ENCODE measurements around the gene BBS9. TPM values are rescaled to one million over a fixed set of nuclear protein-coding genes. Genes with fewer than 3 reads are reported as not detected.

Gene BBS9
- polyA plus RNA-seq, 1 experiment: 6.5 TPM

DNA sequence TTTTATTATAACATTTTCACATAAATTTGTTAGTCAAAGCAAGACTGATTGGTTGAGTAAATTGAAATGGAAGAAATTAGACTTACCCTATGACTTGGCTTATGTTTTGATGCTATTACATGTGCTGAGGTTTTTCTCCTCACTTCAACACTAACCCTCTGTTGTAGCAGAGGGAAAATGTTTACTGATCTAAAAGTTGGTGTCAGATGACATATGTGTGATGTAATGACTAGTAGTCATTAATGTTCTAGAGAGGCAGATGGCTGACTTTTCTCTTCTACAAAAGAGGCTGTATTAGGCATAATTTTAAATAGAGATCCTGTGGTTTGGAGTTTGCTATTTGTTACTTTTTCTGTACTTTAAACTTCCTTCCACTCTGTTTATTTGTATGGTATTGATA, 266.0 kb downstream of the BBS9 start:
- Histone ChIP-seq H3K36me3 (ENCODE audit: control insufficient read depth, insufficient read depth, low read length) (no peaks in the 10 kb centered on the region), H3K27me3 (ENCODE audit: control insufficient read depth, insufficient read depth, low read length) (no peaks in the 10 kb centered on the region), H3K4me3 (ENCODE audit: low read depth, low read length) (no peak overlapping the region)
- ChIA-PET CTCF (interaction anchor here (1.4 kb wide), 1 partner anchor 14 kb away, joined by 3 read pairs; no protein-coding TSS in a partner anchor), POLR2A (no interaction called here)
- TF ChIP-seq, protein P1, sequence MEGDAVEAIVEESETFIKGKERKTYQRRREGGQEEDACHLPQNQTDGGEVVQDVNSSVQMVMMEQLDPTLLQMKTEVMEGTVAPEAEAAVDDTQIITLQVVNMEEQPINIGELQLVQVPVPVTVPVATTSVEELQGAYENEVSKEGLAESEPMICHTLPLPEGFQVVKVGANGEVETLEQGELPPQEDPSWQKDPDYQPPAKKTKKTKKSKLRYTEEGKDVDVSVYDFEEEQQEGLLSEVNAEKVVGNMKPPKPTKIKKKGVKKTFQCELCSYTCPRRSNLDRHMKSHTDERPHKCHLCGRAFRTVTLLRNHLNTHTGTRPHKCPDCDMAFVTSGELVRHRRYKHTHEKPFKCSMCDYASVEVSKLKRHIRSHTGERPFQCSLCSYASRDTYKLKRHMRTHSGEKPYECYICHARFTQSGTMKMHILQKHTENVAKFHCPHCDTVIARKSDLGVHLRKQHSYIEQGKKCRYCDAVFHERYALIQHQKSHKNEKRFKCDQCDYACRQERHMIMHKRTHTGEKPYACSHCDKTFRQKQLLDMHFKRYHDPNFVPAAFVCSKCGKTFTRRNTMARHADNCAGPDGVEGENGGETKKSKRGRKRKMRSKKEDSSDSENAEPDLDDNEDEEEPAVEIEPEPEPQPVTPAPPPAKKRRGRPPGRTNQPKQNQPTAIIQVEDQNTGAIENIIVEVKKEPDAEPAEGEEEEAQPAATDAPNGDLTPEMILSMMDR (IDR thresholded peaks at IDR 0.05; ENCODE audit: insufficient read depth, low read depth, low read length): no peak
- DNase-seq (ENCODE audit: low read depth): no peak

DNA sequence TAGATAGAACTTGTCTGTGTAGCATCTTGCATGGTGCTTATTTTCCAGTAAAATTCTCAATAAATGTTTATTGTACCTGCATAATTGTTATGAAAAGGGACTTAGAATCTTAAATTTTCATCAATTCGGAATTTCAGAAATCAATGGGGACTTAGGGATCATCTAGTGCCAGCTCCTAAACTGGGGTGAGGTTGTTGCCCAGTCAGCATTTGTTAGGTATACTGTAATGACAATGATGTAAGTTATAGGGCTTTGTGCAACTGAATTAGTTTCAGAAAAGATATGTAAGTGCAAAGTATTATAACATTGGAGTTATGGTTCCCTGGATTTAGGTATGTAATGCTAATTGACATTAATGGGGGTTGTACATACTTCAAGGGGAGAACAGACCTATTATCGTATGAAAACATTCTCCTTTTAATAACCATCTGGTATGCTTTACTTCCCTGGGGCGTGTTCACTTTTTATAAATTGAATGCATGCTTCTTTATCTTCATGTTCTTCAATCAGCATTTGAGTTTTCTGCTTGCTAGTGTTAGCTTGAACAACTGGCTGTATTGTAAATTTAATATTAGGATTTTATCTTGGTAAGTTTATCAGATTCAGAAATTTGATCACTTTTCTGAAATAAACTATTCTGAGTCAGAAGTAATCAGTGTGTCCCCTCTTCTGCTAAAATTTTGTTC, 270.3 kb downstream of the BBS9 start:
- DNase-seq (ENCODE audit: low read depth): no peak
- Histone ChIP-seq H3K27me3 (ENCODE audit: control insufficient read depth, insufficient read depth, low read length) (no peaks in the 10 kb centered on the region), H3K4me3 (ENCODE audit: low read depth, low read length) (no peak overlapping the region), H3K36me3 (ENCODE audit: control insufficient read depth, insufficient read depth, low read length) (no peaks in the 10 kb centered on the region)
- ChIA-PET POLR2A (no interaction called here), CTCF (no interaction called here)
- TF ChIP-seq, protein P1 (IDR thresholded peaks at IDR 0.05; ENCODE audit: insufficient read depth, low read depth, low read length): no peak

DNA sequence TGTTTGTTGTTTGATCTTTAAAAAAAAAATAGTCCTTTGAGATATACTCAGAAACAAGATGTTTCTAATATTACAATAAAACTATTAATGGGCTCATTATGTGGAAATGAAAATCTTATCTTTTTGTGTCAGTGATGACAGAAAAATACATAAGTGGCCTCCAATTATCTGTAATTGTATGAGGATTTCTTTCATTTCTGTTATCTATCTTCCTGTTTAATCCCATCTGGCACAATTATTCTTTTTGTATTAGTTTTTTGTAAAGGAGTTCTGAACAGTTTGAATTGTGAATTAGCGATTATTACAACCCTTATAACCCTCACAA, 270.8 kb downstream of the BBS9 start:
- no peak overlapping the region for H3K4me3 ChIP-seq (ENCODE audit: low read depth, low read length)
- H3K36me3 ChIP-seq (ENCODE audit: control insufficient read depth, insufficient read depth, low read length): no peaks in the 10 kb centered on the region
- DNase-seq (ENCODE audit: low read depth): no peak
- H3K27me3 ChIP-seq (ENCODE audit: control insufficient read depth, insufficient read depth, low read length): no peaks in the 10 kb centered on the region
- TF ChIP-seq, protein P1 (IDR thresholded peaks at IDR 0.05; ENCODE audit: insufficient read depth, low read depth, low read length): no peak
- POLR2A ChIA-PET: no interaction called here
- CTCF ChIA-PET: no interaction called here

DNA sequence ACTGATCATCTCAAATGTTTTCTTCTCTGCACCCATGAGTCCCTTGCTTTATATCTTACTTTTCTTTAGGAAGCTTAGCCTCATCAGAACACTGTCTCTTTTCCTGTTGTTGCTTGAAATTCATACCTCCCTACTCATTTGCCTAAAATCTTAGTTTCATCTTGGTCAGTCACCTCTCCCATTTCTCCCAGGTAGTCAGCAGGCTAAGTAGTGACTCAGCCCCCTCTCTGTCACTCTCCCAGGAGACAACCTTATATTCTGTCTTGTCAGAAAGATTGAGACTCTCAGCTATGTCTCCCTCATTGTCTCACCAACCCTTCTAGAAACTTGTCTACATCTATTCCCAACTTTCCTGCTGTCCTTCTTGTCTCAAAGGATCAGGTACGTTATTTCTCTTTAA, 280.9 kb downstream of the BBS9 start:
- TF ChIP-seq, protein P1 (IDR thresholded peaks at IDR 0.05; ENCODE audit: insufficient read depth, low read depth, low read length): no peak
- no peak overlapping the region for H3K4me3 ChIP-seq (ENCODE audit: low read depth, low read length)
- no peaks in the 10 kb centered on the region for H3K27me3 ChIP-seq (ENCODE audit: control insufficient read depth, insufficient read depth, low read length)
- POLR2A ChIA-PET: no interaction called here
- H3K36me3 ChIP-seq (ENCODE audit: control insufficient read depth, insufficient read depth, low read length): no peaks in the 10 kb centered on the region
- CTCF ChIA-PET: no interaction called here
- no peak for DNase-seq (ENCODE audit: low read depth)

DNA sequence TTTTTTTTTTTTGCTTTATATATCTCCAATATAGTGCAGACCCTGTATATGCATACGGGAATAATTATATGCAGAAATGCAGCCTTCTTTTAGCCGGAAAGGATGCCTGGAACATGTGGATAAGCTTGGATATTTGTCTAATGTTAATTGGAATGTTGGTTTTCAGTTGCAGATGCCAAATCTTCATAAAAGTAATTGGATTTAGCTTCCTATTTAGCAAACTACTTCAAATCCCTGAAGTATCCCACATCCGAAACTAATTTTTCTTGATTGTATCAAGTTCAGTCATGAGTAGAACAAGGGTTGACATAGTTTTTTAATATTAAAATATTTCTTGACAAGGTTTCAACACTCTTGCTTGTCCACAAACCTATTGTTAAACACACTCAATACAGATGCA, 281.7 kb downstream of the BBS9 start:
- ChIA-PET POLR2A (no interaction called here), CTCF (interaction anchor here (0.6 to 0.9 kb wide), 2 partner anchors 12 to 474 kb away, joined by 3 to 5 read pairs; no protein-coding TSS in a partner anchor)
- DNase-seq (ENCODE audit: low read depth): no peak
- no peak overlapping the region for H3K4me3 ChIP-seq (ENCODE audit: low read depth, low read length)
- TF ChIP-seq, protein P1 (IDR thresholded peaks at IDR 0.05; ENCODE audit: insufficient read depth, low read depth, low read length): no peak
- no peaks in the 10 kb centered on the region for H3K36me3 ChIP-seq (ENCODE audit: control insufficient read depth, insufficient read depth, low read length)
- no peaks in the 10 kb centered on the region for H3K27me3 ChIP-seq (ENCODE audit: control insufficient read depth, insufficient read depth, low read length)

All from BJ (cell line).